ENCODE data around the gene SCNN1A.

Gene SCNN1A

GRCh38 chr12:6368906-6369525 is 6.3 kb downstream of the SCNN1A start:
- no peak for DNase-seq (ENCODE audit: low read depth in 2 of 2)

DNA sequence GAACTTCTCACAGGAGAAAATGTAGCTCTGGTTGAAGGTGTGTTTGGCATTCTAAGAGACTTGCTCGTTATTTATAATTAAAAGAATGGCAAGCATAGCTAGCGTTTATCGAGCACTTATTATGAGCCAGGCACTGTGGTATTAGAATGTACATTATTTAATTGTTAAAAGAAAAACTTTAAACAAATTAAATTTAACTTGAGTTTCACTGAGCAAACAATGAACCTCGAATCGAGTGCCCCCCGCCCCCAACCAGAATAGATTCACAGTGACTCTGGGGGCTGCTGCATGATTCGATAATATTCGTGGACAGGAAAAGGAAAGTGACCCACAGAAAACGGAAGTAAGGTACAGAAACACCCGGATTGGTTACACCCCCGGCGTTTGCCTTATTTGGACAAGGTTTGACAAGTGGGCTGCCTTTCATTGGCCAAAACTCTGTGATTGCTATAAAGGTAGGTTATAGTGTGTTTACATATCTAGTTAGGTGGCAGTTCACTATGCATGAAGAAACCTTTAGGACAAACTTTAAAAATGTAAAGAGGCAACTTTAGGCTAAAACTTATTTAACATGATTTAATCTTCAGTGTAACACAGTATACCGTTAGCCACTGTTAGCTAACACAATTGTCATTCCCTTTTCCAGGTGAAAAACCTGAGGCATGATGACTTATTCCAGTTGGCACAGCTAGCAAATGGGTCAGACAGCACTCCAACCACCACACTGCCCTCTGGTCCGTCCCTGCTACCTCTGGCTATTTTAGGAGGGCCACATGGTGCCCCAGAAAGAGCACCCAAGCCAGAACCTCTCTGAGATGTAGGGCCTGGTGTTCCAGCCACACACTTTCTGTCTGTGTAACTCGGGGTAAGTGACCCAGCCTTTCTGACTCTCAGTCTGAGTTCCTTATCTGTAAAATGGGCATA is 7.1 kb downstream of the SCNN1A start:
- no peak for DNase-seq (ENCODE audit: low read depth in 2 of 2)

- DNase-seq (ENCODE audit: low read depth in 2 of 2) = no peak
Measured at GRCh38 chr12:6367065-6367968, 8.0 kb downstream of the SCNN1A start.

DNA sequence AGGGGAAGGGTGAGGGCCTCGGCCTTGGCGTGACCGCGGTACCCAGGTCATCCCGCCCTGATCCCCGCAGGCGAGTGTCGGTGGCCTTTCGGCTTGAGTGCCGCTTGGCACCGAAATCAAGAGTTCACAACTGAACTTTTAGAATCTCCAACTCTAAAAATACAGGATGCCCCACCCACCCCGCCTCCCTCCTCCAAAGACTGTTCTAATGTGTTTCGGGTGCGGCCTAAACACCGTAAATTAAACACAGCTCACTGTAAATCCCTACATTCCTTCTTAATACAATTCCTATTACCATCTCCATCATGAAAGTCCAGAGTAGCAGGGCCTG is 11.4 kb downstream of the SCNN1A start:
- DNase-seq (ENCODE audit: low read depth in 2 of 2) = no peak

- DNase-seq (ENCODE audit: low read depth in 2 of 2) = no peak
Measured at GRCh38 chr12:6363330-6364043, 11.9 kb downstream of the SCNN1A start.

GRCh38 chr12:6363010-6363329 is 12.4 kb downstream of the SCNN1A start:
- no peak for DNase-seq (ENCODE audit: low read depth in 2 of 2)

DNA sequence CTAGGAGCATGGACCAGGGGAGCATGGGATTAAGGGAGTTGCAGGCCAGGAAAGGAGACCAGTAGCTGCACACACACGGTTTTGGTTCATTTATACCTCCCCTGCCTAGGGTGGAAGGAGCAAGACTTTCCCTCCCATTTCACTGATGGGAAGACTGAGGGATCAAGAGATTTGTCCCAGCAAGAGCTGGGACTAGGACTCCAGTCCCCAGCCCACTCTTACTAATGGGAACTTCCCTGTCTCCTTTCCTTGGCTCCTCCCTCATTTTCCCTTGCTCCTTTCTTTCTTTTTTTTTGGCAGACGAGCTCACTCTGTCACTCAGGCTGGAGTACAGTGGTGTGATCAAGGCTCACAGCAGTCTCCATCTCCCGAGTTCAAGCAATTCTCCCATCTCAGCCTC is 13.0 kb downstream of the SCNN1A start:
- DNase-seq (ENCODE audit: low read depth in 2 of 2) = no peak

DNA sequence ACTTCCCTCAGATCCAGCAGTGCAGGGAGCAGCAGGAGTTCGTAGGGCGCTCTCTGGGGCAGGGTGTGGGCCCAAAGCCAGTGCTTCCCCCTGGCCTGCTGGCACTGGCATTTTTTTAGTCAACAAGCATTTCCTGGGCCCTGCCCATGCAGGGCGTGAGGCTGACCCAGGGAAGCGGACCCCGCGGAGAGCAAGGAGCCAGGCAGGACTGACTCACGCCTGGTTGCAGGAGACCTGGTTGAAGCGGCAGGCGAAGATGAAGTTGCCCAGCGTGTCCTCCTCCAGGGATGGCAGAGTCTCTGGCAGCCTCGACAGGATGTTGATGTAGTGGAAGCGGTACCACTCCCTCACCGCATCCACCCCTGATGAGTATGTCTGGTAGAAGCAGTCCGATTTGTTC is 13.5 kb downstream of the SCNN1A start:
- DNase-seq (ENCODE audit: low read depth in 2 of 2) = no peak

DNA sequence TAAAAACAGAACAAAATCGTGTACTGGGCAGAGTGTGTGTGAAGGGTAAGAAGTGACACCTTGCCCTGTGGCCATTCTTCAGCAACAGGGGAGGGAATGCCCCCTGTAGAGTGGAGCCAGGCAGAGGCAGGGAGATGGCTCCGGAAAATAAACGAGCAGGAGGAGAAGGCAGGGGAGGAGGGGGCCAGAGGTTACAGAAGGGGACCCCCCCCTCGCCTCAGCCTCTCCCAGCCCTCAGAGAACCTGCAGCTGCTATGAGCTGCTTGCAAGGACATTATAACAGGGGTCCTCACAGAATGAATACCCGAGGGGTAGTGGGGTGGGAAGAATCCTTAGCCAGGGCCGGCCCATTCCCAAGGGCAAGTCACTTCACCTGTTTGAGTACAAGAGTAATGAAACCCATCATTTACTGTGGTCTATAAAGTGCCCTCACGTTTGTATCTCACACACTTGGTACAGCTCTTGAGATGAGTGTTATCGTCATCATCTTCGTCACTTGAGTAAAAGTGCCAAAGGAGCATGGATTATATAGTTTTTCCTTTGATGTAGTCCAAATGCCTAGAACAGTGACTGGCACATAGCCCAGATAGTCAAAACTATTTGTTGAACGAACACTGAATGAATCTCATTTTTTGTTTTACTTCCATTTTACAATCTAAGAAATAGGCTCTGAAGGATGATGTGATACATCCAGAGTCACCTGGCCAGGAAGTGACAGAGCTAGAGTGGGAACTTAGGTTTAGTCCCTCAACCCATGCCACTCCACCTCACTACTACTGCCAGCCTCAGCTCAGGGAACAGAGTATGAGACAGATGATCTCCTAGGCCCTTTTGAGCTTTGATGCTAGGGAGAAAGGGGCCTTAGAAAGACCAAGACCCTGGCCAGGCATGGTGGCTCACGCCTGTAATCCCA is 14.5 kb downstream of the SCNN1A start:
- no peak for DNase-seq (ENCODE audit: low read depth in 2 of 2)

DNA sequence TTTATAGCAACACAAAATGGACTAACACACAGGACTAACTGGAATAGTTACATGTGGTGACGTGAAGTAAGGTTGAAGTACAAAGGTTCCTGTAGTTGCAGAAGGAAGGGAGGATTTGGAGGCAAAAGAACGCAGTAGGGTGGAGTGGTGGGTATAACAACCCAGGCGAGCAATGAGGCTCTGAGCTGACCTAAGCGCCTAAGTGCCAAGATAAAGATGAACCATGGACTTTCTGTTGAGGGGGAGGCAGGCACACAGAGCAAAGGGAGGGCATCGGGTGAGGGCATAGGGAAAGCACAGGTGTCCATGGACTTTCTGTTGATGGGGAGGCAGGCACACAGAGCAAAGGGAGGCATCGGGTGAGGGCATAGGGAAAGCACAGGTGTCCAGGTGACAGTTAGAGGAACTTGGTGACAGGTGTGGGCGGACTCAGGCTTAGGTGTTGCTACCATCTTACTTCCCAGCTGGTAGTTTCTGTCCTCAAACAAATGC is 15.2 kb downstream of the SCNN1A start:
- no peak for DNase-seq (ENCODE audit: low read depth in 2 of 2)

DNA sequence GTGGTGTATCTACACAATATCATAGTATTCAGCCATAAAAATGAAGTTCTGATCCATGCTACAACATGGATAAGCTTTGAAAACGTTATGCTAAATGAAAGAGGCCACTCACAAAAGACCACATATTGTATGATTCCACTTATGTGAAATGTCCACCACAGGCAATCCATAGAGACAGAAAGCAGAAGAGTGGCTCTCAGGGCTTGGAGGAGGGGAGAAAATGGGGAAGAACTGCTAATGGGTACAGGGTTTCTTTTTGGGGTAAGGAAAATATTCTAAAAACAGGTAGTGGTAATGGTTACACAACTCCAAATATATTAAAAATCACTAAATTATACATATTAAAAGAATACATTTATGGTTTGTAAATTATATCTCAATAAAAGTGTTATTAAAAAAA is 16.5 kb downstream of the SCNN1A start:
- DNase-seq (ENCODE audit: low read depth in 2 of 2) = no peak

DNA sequence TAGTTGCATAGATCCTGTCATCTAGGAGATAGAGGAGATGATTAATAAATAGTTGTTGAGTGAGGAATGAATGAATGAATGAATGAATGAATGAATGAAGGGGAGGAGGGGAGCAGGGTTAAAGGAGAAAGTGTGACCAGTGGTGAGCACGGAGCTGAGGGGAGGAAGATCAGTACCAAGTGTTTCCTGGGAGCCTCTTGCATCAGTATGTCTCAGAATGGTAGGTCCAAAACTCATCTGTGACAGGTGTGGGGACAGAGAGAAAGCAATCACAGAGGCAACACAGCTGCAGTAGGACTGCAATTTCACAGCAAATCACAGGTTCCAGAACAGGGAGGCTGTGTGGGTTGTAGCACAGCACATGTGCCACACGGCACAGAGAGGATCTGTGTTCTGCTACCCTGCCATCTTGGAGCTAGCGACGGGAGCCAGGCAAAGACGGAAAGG is 19.0 kb downstream of the SCNN1A start:
- no peak for DNase-seq (ENCODE audit: low read depth in 2 of 2)

GRCh38 chr12:6355491-6356373 is 19.6 kb downstream of the SCNN1A start:
- DNase-seq (ENCODE audit: low read depth in 2 of 2) = no peak

DNA sequence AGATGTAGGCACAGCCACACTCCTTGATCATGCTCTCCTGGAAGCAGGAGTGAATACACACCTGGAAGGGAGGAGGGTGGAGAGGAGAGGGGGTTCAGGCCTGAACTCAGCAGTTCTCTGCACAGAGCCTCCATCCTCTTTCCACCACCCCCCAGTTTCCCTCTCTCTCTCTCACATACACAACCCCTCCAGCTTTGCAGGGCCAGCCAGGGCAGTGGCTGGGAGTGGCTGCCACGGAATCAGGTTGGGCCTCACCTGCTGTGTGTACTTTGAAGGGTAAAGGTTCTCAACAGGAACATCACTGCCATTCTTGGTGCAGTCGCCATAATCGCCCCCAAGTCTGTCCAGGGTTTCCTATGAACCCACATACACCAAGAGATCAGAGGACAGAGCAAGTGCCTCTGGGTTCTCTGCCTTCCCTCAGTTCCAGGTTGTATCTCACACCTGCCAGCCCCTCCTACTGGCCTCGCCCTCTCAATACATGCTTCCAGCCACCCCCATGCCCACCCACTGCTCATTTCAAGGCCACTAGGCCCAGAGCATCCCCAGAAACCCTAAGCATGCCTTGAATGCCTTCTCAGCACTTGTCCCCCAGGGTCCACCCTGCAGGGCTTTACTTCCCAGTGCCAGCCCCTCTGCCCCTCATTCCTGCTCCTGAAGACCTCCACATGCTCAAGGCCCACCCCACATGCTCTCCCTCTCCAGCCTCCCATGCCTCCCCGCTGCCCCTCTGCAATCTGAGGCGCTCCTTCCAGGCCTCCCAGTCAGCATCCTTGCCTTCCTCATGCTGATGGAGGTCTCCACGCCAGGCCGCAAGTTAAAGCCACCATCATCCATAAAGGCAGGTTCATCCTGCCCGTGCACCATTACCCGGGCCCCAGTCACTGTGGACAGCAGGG is 20.6 kb downstream of the SCNN1A start:
- DNase-seq (ENCODE audit: low read depth in 2 of 2) = no peak

DNA sequence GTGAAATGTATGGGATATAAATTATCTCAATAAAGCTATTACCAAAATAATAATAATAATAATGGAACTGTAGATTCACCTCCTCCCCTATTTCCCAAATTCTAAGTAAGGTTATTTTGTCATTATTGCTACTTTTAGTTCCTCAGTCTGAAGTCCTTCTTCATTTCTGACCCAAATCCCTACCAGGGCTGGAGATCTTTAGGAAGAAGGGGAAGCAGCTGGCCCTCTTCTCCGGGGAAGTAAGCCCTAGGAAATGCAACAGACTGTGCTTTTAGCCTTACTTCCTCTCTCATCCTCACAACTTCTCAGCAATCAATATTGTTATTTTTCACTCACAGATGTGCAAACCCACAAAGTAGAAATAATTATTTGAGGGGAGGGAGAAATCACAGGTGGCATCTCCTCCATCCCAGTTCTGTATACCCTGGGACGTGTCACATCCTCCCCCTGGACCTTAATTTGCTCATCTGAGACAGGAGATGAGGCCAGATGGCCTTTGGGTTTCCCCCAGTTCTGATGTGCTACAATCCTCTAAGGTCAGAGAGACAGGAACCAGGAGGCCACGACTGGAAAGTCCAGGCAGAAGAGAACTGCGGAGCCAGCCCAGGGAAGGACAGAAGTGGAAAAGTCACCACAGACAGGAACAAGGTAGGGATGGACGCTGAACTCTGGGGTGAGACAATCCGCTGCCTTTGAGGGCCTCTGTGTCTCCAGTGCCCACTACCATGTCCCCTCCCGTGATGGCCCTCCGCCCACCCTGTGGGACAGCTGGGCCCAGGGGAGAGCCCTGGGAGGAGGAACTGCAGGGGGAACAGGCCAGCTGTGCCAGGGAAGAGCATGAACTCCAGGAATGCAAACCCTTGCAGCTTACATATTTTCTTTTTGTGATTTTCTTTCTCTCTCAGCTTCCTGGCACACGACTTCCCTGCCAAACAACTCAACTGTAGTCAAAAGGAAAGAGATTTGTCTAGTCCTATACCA is 22.9 kb downstream of the SCNN1A start:
- no peak for DNase-seq (ENCODE audit: low read depth in 2 of 2)

DNA sequence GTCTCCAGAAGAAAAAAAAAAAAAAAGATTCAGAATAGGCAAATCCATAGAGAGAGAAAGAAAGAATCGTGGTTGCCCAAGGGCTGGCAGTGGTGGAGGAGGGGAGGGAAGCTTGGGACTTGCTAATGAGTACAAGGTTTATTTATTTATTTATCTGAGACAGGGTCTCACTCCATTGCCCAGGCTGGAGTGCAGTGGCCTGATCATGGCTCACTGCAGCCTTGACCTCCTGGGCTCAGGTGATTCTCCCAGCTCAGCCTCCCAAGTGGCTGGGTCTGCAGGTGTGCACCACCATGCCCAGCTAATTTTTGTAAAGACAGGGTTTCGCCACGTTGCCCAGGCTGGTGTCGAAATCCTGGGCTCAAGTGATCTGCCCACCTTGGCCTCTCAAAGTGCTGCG is 23.7 kb downstream of the SCNN1A start:
- no peak for DNase-seq (ENCODE audit: low read depth in 2 of 2)

All from fibroblast of skin of left quadriceps (primary cell).